ENCODE data around the gene CCDC192.

- TF ChIP-seq CTCF (conservative IDR thresholded peaks at IDR 0.05; ENCODE audit: low read length) = no peak
- TF ChIP-seq EZH2phosphoT487 (IDR thresholded peaks at IDR 0.05; ENCODE audit: borderline replicate concordance) = no peak
These were observed 190.0 kb downstream of the CCDC192 start for GRCh38 chr5:127893232-127893631.

Measured in Loucy (cell line).